GM12801 (cell line): ENCODE results near the gene ELFN1.

Experiments
- TF ChIP-seq, protein P1 (sequence below): IDR thresholded peaks from one replicate; pipeline ENCODE4 v1.5.1; 2011; ENCODE audit warnings: control low read depth; ENCODE audit not compliant: insufficient read length; ENCODE audit errors: extremely low read depth

Gene ELFN1

GRCh38 chr7:1727812-1728570 lies 57.9 kb downstream of the ELFN1 start:
- TF ChIP-seq, protein P1, sequence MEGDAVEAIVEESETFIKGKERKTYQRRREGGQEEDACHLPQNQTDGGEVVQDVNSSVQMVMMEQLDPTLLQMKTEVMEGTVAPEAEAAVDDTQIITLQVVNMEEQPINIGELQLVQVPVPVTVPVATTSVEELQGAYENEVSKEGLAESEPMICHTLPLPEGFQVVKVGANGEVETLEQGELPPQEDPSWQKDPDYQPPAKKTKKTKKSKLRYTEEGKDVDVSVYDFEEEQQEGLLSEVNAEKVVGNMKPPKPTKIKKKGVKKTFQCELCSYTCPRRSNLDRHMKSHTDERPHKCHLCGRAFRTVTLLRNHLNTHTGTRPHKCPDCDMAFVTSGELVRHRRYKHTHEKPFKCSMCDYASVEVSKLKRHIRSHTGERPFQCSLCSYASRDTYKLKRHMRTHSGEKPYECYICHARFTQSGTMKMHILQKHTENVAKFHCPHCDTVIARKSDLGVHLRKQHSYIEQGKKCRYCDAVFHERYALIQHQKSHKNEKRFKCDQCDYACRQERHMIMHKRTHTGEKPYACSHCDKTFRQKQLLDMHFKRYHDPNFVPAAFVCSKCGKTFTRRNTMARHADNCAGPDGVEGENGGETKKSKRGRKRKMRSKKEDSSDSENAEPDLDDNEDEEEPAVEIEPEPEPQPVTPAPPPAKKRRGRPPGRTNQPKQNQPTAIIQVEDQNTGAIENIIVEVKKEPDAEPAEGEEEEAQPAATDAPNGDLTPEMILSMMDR, result no peak

DNA sequence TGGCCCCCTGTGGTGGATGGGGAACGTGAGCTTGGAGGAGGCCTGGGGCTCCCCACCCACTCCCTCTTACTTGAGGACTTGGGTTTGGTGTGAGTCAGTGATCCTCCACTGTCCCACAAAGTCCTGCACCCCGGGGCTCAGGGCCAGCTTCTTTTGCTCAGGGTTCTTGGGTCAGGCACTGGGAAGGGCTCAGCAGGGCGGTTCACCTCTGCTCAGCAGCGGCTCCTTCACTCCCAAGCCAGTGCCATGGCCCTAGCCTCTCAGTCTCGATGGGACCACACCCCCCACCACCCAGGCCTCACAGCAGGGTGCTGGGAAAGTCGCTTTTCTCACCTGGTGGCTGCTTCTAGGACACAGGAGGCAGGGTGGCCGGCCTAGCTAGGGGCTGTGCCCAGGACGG lies 59.1 kb downstream of the ELFN1 start:
- TF ChIP-seq, protein P1, result no peak

GRCh38 chr7:1729773-1730172 lies 59.7 kb downstream of the ELFN1 start:
- TF ChIP-seq, protein P1, result no peak

GRCh38 chr7:1732072-1732471 lies 62.0 kb downstream of the ELFN1 start:
- TF ChIP-seq, protein P1, result no peak

DNA sequence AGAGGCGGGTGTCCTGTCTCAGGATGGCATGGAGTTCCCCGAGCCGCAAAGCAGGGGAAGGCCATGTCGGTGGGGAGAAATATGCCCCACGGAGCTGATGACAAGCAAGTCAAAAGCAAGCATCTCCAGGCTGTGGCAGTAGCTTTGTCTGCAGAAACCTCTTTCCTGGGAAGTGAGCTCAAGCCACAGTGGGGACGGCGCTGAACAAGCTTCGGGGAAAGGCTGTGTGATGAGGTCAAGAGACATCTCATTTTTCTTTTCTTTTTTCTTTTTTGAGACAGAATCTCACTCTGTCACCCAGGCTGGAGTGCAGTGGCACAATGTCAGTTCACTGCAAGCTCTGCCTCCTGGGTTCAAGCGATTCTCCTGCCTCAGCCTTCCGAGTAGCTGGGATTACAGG lies 62.6 kb downstream of the ELFN1 start:
- TF ChIP-seq, protein P1, result no peak

GRCh38 chr7:1733206-1733907 lies 63.3 kb downstream of the ELFN1 start:
- TF ChIP-seq, protein P1, result no peak

- TF ChIP-seq, protein P1, result no peak
Measured at GRCh38 chr7:1733908-1734730, 64.0 kb downstream of the ELFN1 start.
